HepG2 (cell line): Measurements from ENCODE around the gene CARMIL3. TPM values are rescaled to one million over a fixed set of nuclear protein-coding genes. Genes with fewer than 3 reads are reported as not detected.
A peak's percentile ranks its signal among the peaks of the same experiment; 100 is the strongest.

Experiments
- GABPA ChIP-seq, 2 experiments: IDR thresholded peaks; 2 replicates each; pipeline ENCODE4 v1.6.1; 2011 to 2016; ENCODE audit warnings: low read depth in 2 of 2, low read length in 1 of 2, missing biosample characterization in 1 of 2, missing genetic modification characterization in 1 of 2
- KAT7 ChIP-seq: IDR thresholded peaks from 2 replicates; pipeline ENCODE4 v1.6.1; 2018; ENCODE audit warnings: borderline replicate concordance, missing compliant biosample characterization
- MIER2 ChIP-seq: IDR thresholded peaks from 2 replicates; pipeline ENCODE4 v1.6.1; 2016; ENCODE audit warnings: missing biosample characterization, missing genetic modification reagents
- NAIF1 ChIP-seq: sonication (generic); formaldehyde crosslinking; IDR thresholded peaks from 2 replicates; pipeline ENCODE4 v1.5.0; 2020; ENCODE audit warnings: mild to moderate bottlenecking, missing genetic modification reagents, borderline replicate concordance
- NR2C2 ChIP-seq: sonication (generic); formaldehyde crosslinking; IDR thresholded peaks from 2 replicates; pipeline ENCODE4 v1.4.0; 2020; ENCODE audit warnings: missing genetic modification reagents, mild to moderate bottlenecking, moderate library complexity, borderline replicate concordance
- POLR2AphosphoS5 ChIP-seq: IDR thresholded peaks from 2 replicates; pipeline ENCODE4 v1.6.1; 2012; ENCODE audit warnings: low read depth, low read length
- SMAD1 ChIP-seq: sonication (generic); formaldehyde crosslinking; IDR thresholded peaks from 2 replicates; pipeline ENCODE4 v1.4.0; 2020; ENCODE audit warnings: missing genetic modification reagents, low read depth, mild to moderate bottlenecking, borderline replicate concordance
- SRSF1 ChIP-seq: fragments of 200-400 bp; formaldehyde crosslinking; optimal IDR thresholded peaks from 2 replicates; pipeline ENCODE3; 2017; ENCODE audit warnings: mild to moderate bottlenecking, low read depth, low read length, moderate library complexity
- TAF1 ChIP-seq: sonication (generic); formaldehyde crosslinking; IDR thresholded peaks from 2 replicates; pipeline ENCODE4 v1.4.0; 2020; ENCODE audit warnings: missing genetic modification reagents
- ZBTB38 ChIP-seq: sonication (generic); formaldehyde crosslinking; IDR thresholded peaks from 2 replicates; pipeline ENCODE4 v1.5.1; 2020; ENCODE audit warnings: mild to moderate bottlenecking, missing genetic modification reagents
- ZNF207 ChIP-seq: fragments of 450-650 bp; IDR thresholded peaks from 2 replicates; pipeline ENCODE4 v1.6.1; 2016; ENCODE audit warnings: antibody characterized with exemption, borderline replicate concordance
- ZNF230 ChIP-seq: sonication (generic); formaldehyde crosslinking; IDR thresholded peaks from 2 replicates; pipeline ENCODE4 v1.4.0; 2020; ENCODE audit warnings: mild to moderate bottlenecking, missing genetic modification reagents
- ZNF235 ChIP-seq: sonication (generic); formaldehyde crosslinking; IDR thresholded peaks from 2 replicates; pipeline ENCODE4 v1.8.1; 2023; ENCODE audit warnings: mild to moderate bottlenecking, missing genetic modification reagents, borderline replicate concordance
- ZNF510 ChIP-seq: sonication (generic); formaldehyde crosslinking; IDR thresholded peaks from 2 replicates; pipeline ENCODE4 v1.4.0; 2020; ENCODE audit warnings: low read depth, mild to moderate bottlenecking, missing genetic modification reagents
- ZNF589 ChIP-seq: sonication (generic); formaldehyde crosslinking; conservative IDR thresholded peaks from 2 replicates; pipeline ENCODE4 v1.8.0; 2022; ENCODE audit warnings: mild to moderate bottlenecking, moderate library complexity, missing genetic modification reagents
- ZNF678 ChIP-seq: sonication (generic); formaldehyde crosslinking; IDR thresholded peaks from 2 replicates; pipeline ENCODE4 v1.4.0; 2020; ENCODE audit warnings: mild to moderate bottlenecking, missing genetic modification reagents
- ZNF773 ChIP-seq: sonication (generic); formaldehyde crosslinking; IDR thresholded peaks from 2 replicates; pipeline ENCODE4 v1.4.0; 2020; ENCODE audit warnings: missing genetic modification reagents, borderline replicate concordance
- ZNF83 ChIP-seq: sonication (generic); formaldehyde crosslinking; IDR thresholded peaks from 2 replicates; pipeline ENCODE4 v1.4.0; 2020; ENCODE audit warnings: missing genetic modification reagents, mild to moderate bottlenecking, borderline replicate concordance
- polyA plus RNA-seq, 8 experiments: library from polyadenylated mRNA; depleted of rRNA in 3 of 8; stranded (reverse) in 7 of 8; unstranded in 1 of 8; fragments of >200 nt; fragmentation: Illumina TruSeq in 4 of 8; extraction: Trizol in 4 of 8; gene quantifications; 2 replicates each; pipeline versions ENCODE4 v1.2.1 to v1.2.3, GENCODE V29; 2011 to 2016; ENCODE audit warnings: low read depth in 4 of 8, missing spikeins in 1 of 8, mixed read lengths in 1 of 8; ENCODE audit not compliant: insufficient read depth in 1 of 8
- total RNA-seq, 5 experiments: library from RNA; depleted of rRNA; stranded (reverse); fragments of >200 nt; fragmentation: Illumina TruSeq; extraction: Trizol; gene quantifications; 2 replicates each; pipeline ENCODE4 v1.2.3, GENCODE V29; 2016; ENCODE audit warnings: low read depth in 1 of 5
- TF ChIP-seq, protein P1 (sequence below): sonication (generic); formaldehyde crosslinking; IDR thresholded peaks from 2 replicates; pipeline ENCODE4 v1.8.1; 2023; ENCODE audit warnings: mild to moderate bottlenecking, missing genetic modification reagents
- TF ChIP-seq, protein P2 (sequence below): sonication (generic); formaldehyde crosslinking; IDR thresholded peaks from 2 replicates; pipeline ENCODE4 v1.4.0; 2020; ENCODE audit warnings: mild to moderate bottlenecking, missing genetic modification reagents
- TF ChIP-seq, protein P3 (sequence below): sonication (generic); formaldehyde crosslinking; IDR thresholded peaks from 2 replicates; pipeline ENCODE4 v1.4.0; 2020; ENCODE audit warnings: missing genetic modification reagents
- TF ChIP-seq, protein P4 (sequence below): sonication (generic); formaldehyde crosslinking; IDR thresholded peaks from 2 replicates; pipeline ENCODE4 v1.4.0; 2020; ENCODE audit warnings: mild to moderate bottlenecking, low read depth, missing genetic modification reagents

Gene CARMIL3
- total and polyA plus RNA-seq, 2 of the 13 experiments (the other 11 are each of a cell fraction or from before 2014, with no cell fraction given) = 0.27 to 0.55 TPM

DNA sequence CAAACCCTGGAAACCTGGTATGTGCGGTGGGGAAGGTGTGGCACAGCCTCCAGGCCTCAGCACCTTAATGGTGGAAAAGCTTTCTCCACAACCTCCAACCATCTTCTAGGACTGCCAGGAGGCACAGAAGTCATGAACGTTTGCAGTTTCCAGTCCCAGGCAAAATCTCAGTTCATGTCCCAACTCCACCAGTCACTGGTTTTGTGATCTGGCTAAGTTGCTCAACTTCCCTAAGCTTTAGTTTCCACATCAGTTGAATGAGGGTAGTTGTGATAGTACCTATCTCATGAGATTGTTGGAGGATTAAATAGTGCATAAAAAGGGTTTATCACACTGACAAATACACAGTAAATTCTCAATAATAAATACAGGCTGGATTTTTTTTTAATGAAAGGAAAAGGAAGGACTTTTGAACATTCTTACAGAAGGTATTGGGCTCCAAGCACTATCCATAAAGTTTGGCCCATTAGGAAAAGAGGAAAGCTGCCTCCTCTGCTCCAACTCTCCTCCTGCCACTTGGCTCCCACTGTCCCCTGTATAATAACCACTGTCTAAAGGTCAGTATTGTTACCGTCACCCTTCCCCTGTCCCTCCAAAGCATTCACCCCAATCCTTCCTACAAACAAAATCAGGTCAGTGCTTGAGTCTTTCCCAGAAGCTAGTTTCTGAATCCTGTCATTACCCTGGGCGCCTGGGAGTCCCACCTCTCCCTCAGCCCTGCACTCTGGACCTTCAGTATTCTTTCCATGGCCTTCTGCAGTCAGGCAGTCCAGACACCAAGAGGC lies 48.6 kb downstream of the CARMIL3 start (continued):
- TF ChIP-seq, protein P1, sequence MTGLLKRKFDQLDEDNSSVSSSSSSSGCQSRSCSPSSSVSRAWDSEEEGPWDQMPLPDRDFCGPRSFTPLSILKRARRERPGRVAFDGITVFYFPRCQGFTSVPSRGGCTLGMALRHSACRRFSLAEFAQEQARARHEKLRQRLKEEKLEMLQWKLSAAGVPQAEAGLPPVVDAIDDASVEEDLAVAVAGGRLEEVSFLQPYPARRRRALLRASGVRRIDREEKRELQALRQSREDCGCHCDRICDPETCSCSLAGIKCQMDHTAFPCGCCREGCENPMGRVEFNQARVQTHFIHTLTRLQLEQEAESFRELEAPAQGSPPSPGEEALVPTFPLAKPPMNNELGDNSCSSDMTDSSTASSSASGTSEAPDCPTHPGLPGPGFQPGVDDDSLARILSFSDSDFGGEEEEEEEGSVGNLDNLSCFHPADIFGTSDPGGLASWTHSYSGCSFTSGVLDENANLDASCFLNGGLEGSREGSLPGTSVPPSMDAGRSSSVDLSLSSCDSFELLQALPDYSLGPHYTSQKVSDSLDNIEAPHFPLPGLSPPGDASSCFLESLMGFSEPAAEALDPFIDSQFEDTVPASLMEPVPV (CRISPR knock-in tag) = no peak
- no peak for TF ChIP-seq TAF1
- TF ChIP-seq, protein P2, sequence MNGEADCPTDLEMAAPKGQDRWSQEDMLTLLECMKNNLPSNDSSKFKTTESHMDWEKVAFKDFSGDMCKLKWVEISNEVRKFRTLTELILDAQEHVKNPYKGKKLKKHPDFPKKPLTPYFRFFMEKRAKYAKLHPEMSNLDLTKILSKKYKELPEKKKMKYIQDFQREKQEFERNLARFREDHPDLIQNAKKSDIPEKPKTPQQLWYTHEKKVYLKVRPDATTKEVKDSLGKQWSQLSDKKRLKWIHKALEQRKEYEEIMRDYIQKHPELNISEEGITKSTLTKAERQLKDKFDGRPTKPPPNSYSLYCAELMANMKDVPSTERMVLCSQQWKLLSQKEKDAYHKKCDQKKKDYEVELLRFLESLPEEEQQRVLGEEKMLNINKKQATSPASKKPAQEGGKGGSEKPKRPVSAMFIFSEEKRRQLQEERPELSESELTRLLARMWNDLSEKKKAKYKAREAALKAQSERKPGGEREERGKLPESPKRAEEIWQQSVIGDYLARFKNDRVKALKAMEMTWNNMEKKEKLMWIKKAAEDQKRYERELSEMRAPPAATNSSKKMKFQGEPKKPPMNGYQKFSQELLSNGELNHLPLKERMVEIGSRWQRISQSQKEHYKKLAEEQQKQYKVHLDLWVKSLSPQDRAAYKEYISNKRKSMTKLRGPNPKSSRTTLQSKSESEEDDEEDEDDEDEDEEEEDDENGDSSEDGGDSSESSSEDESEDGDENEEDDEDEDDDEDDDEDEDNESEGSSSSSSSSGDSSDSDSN (CRISPR knock-in tag) = no peak
- no peak for TF ChIP-seq NAIF1 (CRISPR knock-in tag)
- TF ChIP-seq, protein P3, sequence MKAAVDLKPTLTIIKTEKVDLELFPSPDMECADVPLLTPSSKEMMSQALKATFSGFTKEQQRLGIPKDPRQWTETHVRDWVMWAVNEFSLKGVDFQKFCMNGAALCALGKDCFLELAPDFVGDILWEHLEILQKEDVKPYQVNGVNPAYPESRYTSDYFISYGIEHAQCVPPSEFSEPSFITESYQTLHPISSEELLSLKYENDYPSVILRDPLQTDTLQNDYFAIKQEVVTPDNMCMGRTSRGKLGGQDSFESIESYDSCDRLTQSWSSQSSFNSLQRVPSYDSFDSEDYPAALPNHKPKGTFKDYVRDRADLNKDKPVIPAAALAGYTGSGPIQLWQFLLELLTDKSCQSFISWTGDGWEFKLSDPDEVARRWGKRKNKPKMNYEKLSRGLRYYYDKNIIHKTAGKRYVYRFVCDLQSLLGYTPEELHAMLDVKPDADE (CRISPR knock-in tag) = no peak
- TF ChIP-seq, protein P4, sequence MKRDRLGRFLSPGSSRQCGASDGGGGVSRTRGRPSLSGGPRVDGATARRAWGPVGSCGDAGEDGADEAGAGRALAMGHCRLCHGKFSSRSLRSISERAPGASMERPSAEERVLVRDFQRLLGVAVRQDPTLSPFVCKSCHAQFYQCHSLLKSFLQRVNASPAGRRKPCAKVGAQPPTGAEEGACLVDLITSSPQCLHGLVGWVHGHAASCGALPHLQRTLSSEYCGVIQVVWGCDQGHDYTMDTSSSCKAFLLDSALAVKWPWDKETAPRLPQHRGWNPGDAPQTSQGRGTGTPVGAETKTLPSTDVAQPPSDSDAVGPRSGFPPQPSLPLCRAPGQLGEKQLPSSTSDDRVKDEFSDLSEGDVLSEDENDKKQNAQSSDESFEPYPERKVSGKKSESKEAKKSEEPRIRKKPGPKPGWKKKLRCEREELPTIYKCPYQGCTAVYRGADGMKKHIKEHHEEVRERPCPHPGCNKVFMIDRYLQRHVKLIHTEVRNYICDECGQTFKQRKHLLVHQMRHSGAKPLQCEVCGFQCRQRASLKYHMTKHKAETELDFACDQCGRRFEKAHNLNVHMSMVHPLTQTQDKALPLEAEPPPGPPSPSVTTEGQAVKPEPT (CRISPR knock-in tag) = 0 out of 2 replicates have a peak, but pooled peaks have one; percentile 29
- no peak for TF ChIP-seq SRSF1
- TF ChIP-seq ZBTB38 (CRISPR knock-in tag) = no peak
- 0 out of 2 replicates have a peak, but pooled peaks have one; percentile 7 for TF ChIP-seq SMAD1 (CRISPR knock-in tag)
- TF ChIP-seq ZNF678 (CRISPR knock-in tag) = 0 out of 2 replicates have a peak, but pooled peaks have one; percentile 26
- no peak for TF ChIP-seq MIER2 (CRISPR knock-in tag)
- TF ChIP-seq ZNF235 = 0 out of 2 replicates have a peak, but pooled peaks have one; percentile 7
- TF ChIP-seq ZNF510 (CRISPR knock-in tag) = 0 out of 2 replicates have a peak, but pooled peaks have one; percentile 68
- no peak for TF ChIP-seq KAT7
- TF ChIP-seq NR2C2 (CRISPR knock-in tag) = no peak
- no peak for TF ChIP-seq ZNF207
- TF ChIP-seq ZNF773 (CRISPR knock-in tag) = no peak
- TF ChIP-seq ZNF83 = no peak
- TF ChIP-seq POLR2AphosphoS5 = peak; percentile 16; the same call in 1 of the 2 replicates
- TF ChIP-seq ZNF589 (CRISPR knock-in tag) = no peak
- 0 out of 2 replicates have a peak, but pooled peaks have one; percentile 70 for TF ChIP-seq ZNF230
- no peak for TF ChIP-seq GABPA (IDR thresholded peaks at IDR 0.05; ENCODE audit: low read depth, low read length)
- no peak for TF ChIP-seq GABPA (CRISPR knock-in tag; IDR thresholded peaks at IDR 0.05; ENCODE audit: low read depth)
